ENCODE measurements around the gene CHCHD6.

CHCHD6 gene

DNA sequence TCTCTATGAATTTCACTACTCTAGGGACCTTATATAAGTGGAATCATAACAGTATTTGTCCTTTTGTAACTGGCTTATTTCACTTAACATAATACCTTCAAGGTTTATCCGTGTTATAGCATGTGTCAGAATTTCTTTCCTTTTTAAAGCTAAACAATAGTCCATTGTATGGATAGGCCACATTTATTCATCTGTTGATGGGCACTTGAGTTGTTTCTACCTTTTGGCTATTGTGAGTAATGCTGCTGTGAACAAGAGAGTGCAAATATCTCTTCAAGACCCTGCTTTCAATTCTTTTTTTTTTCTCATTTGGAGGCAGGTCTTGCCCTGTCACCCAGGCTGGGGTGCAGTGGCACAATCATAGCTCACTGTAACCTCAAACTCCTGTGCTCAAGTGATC, 56.5 kb downstream of the CHCHD6 start:
- TF ChIP-seq, protein P1, sequence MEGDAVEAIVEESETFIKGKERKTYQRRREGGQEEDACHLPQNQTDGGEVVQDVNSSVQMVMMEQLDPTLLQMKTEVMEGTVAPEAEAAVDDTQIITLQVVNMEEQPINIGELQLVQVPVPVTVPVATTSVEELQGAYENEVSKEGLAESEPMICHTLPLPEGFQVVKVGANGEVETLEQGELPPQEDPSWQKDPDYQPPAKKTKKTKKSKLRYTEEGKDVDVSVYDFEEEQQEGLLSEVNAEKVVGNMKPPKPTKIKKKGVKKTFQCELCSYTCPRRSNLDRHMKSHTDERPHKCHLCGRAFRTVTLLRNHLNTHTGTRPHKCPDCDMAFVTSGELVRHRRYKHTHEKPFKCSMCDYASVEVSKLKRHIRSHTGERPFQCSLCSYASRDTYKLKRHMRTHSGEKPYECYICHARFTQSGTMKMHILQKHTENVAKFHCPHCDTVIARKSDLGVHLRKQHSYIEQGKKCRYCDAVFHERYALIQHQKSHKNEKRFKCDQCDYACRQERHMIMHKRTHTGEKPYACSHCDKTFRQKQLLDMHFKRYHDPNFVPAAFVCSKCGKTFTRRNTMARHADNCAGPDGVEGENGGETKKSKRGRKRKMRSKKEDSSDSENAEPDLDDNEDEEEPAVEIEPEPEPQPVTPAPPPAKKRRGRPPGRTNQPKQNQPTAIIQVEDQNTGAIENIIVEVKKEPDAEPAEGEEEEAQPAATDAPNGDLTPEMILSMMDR (conservative IDR thresholded peaks at IDR 0.05), result no peak
- H3K27ac ChIP-seq, result no peak overlapping the region

- H3K27ac ChIP-seq, result no peak overlapping the region
- TF ChIP-seq, protein P1 (conservative IDR thresholded peaks at IDR 0.05), result no peak
Observed at GRCh38 chr3:126763035-126763434, 59.0 kb downstream of the CHCHD6 start.

GRCh38 chr3:126765187-126766069, 61.4 kb downstream of the CHCHD6 start:
- no peak overlapping the region for H3K27ac ChIP-seq
- TF ChIP-seq, protein P1 (conservative IDR thresholded peaks at IDR 0.05), result no peak

DNA sequence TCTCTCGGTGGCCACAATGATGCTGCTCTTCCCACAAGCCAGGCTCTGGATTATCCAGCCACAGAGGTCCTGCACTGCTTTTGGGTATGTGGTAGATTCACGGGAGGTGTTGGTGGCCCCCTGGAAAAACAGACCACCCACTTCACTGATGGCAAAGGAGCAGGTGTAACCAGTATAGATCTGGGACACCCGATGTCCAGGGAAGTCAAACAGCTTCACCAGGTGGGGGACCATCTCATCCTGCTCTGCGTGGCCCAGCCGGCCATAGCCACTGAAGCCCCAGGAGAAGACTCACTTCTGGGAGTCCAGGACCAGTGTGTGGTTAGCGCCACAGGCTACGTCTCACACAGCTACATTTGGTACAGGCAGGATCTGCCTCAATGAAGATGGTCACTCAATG, 62.6 kb downstream of the CHCHD6 start:
- TF ChIP-seq, protein P1 (conservative IDR thresholded peaks at IDR 0.05), result no peak
- H3K27ac ChIP-seq, result no peak overlapping the region

- H3K27ac ChIP-seq, result no peak overlapping the region
- TF ChIP-seq, protein P1 (conservative IDR thresholded peaks at IDR 0.05), result no peak
Observed at GRCh38 chr3:126768903-126769302, 64.9 kb downstream of the CHCHD6 start.

DNA sequence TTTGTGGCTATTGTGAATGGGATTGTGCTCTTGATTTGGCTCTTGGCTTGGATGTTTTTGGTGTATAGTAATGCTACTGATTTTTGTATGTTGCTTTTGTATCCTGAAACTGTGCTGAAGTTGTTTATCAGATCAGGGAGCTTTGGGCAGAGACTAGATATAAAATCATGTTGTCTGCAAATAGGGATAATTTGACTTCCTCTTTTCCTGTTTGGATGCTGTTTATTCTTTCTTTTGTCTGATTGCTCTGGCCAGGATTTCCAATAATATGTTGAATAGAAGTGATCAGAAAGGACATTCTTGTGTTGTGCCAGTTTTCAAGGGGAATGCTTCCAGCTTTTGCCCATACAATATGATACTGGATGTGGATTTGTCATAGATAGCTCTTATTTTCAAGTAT, 66.1 kb downstream of the CHCHD6 start:
- TF ChIP-seq, protein P1 (conservative IDR thresholded peaks at IDR 0.05), result no peak
- H3K27ac ChIP-seq, result no peak overlapping the region

- TF ChIP-seq, protein P1 (conservative IDR thresholded peaks at IDR 0.05), result no peak
- no peak overlapping the region for H3K27ac ChIP-seq
Observed at GRCh38 chr3:126773167-126773566, 69.1 kb downstream of the CHCHD6 start.
